CD4-positive, alpha-beta T cell treated with Interleukin-21 for 1 hour (primary cell): ENCODE results near the gene SPTB.
"Not testable (repeated sequence)": the region's sequence is repeated elsewhere in the genome, so short reads cannot be mapped to it uniquely, and the experiment has no call there.

Experiments
- DNase-seq: peaks from one replicate; pipeline ENCODE4 v3.0.0-alpha.2; 2020

SPTB gene

DNA sequence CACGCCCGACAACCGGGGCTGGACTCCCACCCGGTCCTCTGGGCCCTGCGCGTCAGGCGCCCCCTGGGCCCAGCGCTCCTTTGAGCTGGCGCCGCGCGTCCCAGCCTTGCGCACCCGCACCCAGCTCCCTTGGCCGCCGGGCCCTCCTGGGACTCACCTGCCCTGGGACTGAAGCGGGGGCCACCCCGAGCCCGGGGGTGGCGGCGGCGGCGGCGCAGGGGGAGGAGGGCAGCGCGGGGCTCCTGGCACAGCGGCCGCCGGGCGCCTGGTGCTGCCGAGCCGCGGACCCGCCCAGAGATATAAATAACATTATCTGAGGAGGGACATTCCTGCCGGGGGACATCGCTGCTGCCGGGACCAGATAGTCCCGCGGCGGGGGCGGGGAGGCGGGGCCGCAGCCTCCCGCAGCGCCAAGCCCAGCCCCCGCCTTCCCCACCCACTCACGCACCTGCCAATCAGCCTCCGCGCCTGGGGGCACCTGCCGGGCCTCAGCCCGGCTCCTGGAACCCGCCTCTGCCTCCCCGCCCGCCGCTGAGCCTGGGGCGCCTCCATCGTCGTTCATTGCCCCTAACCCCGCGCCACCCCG, at the start of gene SPTB:
TSS of gene SPTB (minus strand) at position 273 of the 586 bp plus-strand sequence. CDS start 56,813 bp downstream, outside the sequence.
- DNase-seq, result peak; percentile 61

DNA sequence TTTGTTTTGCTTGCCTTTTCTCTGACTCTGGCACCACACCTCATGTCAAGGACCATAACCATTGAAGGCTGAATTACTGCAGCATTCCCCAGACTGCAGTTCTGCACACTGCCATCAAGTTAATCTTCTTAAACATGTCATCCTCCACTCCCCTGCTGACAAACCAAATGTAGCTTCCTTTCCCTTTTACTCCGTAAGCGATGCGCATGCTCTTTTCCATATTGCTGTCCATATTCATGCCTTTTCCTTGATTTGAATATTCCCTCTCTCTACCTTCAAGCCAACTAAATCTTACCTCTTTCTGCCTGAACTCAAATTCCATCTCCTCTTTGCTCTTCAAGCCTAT, 49.3 kb upstream of the SPTB start:
- DNase-seq, result no peak

DNA sequence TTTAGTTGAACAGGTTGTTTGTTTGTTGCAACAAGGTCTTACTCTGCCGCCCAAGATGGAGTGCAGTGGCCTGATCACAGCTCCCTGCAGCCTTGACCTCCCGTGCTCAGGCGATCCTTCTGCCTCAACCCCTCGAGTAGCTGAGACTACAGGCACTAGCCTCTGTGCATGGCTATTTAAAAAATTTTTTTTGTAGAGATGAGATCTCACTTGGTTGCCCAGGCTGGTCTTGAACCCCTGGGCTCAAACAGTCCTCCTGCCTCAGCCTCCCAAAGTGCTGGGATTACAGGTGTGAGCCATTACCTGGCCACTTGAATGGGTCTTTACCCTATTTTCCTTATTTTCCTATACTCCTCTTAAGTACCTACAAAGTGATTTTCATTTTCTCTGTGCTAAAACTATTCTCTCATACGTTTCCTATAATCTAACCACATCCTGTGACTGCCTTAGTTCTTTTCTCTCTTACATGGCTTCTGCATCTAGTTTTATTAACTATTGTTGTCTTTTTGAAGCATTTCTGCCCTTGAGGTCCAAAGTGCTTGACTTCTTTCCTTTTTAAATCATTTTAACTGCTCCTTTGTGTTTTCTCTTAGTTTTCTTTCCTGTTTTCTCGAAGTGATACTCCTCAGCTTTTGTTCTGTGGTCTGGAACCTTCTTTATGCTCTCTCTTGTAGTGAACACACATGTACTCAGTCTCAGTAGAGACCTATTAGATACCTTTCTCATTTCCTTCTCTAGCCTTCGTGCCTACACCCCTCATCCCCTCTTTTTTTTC, 48.7 kb upstream of the SPTB start:
- DNase-seq, result peak; percentile 42

GRCh38 chr14:64927031-64927430, 47.3 kb upstream of the SPTB start:
- no peak for DNase-seq

DNA sequence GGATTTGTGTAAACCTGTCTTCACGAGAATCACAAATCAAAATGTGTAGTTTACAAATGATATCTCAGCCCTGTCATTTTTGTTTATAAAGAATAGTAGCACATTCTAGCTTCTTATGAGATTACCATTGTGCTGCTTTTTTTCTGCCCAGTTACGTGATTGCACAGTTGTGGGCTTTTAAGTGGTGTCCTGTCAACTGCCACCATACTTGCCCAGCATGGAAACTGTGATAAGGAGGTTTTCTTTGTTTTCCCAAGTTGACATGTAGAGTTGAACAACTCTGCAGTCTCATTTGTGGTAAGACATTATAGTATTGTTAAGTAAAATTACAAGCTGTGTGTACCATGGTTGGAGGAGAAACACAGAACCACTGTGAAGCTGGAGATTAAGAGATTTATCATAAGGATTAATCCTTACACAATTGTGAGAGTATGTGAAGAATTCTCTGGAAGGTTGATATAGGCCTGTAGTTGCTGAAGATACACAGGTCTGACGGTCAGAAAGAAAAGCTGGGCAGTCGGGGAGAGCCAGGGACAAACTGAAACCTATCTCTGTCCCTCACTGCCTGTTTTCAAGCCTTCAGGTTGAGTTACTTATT, 46.8 kb upstream of the SPTB start:
- DNase-seq, result no peak

DNA sequence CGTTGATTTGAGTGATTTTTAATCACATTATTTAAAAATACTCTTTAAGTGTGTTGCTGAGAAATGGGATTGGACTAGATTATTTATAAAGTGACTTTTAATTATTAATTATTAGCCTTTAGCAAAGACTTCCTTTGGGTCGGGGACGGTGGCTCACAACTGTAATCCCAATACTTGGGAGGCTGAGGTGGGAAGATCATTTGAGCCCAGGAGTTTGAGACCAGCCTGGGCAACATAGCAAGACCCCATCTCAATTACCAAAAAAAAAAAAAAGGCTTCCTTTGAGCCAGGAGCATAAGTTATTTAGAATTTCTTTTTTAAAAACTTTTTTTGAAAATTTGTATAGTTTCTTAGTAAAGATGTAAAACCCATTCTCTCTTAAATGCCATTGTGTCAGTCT, 43.3 kb upstream of the SPTB start:
- DNase-seq, result no peak

DNA sequence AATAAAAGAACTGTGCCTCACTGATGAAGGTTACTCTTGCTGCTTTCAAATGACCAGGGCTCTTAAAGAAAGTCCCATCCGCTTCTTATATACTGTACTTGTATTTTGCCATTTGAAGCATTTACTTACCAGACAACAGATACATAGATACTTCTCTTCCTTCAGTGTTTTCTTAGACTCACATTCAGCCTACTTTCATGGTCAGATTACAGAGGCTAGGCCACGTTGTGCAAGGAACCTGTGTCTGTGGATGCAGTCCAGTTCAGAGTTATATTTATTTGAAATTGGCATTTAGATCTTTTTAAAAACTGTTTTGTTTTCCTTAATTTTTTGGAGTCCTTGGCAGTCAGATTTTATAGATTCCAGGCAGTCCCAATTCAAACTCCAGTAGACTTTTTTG, 40.8 kb upstream of the SPTB start:
- DNase-seq, result no peak

DNA sequence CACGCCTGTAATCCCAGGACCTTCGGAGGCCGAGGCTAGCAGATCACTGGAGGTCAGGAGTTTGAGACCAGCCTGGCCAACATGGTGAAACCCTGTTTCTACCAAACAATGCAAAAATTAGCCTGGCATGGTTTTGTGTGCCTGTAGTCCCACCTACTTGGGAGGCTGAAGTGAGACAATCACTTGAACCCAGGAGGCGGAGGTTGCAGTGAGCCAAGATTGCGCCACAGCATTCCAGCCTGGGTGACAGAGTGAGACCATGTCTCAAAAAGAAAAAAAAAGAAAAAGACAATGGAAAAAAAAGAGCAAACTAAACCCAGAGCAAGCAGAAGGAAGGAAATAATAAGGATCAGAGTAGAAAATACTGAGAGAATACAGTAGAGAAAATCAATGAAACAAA, 39.9 kb upstream of the SPTB start:
- no peak for DNase-seq

- DNase-seq, result no peak
Observed at GRCh38 chr14:64919215-64919614, 39.5 kb upstream of the SPTB start.

DNA sequence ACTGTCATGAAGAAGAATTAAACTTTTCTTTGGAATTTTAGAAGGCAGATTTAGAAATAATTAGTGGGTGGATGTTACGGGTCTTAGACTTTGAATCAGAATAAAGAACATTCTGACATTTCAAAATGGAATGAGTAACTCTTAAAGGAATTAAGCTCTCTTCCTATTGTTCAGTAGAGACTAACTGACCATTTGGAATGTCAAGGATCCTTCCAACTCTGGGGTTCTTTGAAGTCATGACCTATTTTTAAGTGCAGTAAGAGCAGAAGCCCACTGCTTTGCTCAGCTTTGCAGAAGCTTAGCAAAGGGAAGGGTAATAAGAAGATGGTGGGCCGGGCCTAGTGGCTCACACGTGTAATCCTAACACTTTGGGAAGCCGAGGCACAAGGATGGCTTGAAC, 38.5 kb upstream of the SPTB start:
- no peak for DNase-seq

DNA sequence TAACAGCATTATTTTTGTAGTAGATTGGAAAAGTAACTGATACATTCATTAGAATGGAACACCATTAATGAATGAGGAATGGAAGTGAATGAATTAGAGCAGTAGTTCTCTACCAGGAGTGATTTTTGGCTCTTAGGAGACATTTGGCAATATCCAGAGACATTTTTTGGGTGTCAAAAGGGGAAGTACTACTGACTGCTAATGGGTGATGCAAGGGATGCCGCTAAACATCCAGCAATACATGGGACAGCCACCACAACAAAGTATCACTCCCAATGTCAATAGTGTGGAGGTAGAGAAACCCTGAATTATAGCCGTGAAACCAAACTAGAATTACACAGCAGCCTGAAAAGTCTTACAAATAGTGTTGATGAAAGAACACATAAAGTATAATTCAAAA, 36.1 kb upstream of the SPTB start:
- no peak for DNase-seq

DNA sequence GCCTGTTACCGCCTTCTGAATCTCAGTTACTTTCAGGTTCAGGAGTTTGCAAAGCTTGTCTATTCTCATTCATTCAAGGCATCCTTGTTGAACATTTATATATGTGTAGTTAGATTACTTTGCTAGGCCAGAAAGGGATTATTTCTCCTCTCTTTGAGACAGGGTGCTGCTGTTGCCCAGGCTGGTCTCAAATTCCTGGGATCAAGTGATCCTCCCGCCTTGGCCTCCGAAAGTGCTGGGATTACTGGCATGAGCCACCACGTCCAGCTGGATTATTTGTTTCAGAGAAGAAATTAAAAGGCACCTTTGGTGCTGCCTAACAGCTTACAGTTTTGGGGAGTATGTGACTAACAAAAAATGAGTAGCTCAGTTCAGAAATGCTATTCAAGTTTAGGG, 35.3 kb upstream of the SPTB start:
- no peak for DNase-seq

DNA sequence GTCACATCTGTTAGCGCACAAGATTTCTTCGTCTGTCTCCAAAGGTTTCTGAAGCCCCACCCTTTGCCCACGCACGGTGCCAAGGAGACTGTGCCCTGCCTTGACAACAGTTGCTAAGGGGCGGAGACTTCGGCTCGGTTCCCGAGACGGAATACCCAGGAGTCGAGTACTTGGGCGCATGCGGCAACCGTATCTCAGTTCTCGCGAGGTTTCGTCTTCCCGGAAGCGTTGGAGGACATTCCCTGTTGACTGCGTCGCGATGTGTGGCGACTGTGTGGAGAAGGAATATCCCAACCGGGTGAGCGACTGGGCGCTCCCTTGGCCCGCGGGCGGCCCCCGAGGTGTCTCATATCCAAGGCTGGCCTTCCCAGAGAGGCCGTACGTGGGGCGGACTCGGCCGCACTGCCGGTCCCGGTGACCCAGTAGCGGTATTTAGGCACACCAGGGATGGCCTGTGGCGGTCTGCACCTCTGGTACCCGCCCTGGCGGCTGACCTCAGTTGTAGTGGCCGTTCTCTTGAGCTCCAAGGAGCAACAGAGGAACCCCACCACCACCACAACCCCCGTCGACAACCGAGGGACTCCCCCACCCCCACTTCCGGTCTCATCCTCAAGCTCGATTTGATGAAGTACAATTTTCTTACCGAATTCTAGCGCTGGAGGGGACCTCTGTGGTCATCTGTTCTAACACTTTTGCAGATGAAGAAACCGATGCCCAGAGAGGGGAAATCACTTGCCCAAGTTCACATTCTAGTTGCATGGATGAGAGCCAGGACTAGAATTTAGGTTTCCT, 34.7 kb upstream of the SPTB start, which contains the start of gene CHURC1:
TSS of gene CHURC1 (plus strand) at position 219 of the 792 bp plus-strand sequence. CDS start at position 260, 41 bp downstream.
- peak; percentile 99 for DNase-seq

GRCh38 chr14:64913477-64913876, 33.8 kb upstream of the SPTB start:
- not testable (repeated sequence) for DNase-seq

GRCh38 chr14:64912261-64912660, 32.6 kb upstream of the SPTB start:
- no peak for DNase-seq

GRCh38 chr14:64910847-64911495, 31.3 kb upstream of the SPTB start:
- DNase-seq, result no peak

DNA sequence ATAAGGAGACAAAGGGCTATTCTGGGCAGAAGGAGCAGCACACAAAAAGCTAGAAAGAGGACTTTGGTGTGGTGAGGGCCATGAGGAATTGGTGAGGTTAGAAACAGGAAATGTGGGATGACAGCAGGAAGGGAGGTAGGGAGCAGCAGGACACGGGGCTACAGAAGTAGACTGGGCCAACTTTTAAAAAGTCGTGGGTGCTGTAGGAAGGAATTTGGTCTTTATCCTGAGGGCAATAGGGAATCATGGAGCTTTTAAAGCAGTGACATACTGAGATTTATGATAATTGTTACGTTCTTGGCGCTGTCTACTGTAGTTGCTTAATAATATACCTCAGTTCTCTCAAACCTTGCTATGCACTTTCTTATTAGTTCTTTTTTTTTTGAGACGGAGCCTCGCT, 26.3 kb upstream of the SPTB start:
- DNase-seq, result no peak

- DNase-seq, result no peak
Observed at GRCh38 chr14:64899958-64900357, 20.3 kb upstream of the SPTB start.

- peak; percentile 74 for DNase-seq
Observed at GRCh38 chr14:64891839-64892375, 12.2 kb upstream of the SPTB start.

DNA sequence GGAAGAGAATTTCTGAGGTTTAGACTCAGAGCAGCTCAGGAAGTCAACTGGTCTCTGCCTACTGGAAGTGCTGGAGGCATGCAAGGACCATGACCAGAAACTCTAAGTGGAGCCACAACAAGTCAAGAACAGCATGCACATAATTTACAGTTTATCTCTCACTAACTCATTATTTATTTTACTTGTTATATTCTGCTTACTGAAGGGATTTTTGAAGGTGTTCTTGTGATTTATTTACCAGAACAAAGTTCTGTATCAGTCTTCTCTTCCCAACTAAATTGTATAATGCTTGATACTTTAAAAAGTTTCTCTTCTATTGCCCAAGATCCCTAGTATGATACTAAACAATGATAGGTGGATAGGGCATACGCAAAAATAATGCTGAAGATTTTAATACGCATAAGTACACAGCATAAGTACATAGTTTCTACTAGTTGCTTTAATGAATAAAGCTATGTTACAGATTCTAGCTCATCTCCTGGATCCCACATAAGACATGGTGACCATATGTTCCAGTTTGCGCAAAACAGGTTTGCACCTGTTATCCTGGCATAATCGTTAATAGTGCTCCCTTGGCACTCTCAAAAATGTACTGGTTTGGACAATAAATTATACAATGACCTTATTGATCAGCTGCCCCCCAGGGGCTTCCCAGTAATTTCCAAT, 11.6 kb upstream of the SPTB start:
- no peak for DNase-seq

DNA sequence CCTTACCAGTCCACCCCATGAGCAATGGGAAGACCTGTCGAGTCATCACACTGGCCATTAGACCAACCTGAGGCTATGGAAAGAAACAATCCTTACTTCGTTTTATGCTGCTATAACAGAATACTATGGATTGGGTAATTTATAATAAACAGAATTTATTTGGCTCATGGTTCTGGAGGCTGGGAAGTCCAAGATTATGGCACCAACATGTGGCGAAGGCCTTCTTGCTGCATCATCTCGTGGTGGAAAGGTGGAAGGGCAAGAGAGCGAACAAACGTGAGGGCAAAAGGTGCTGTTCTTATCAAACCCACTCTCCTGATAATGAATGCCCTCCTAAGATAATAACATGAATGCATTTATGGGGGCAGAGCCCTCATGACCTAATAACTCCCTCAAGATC, 9.6 kb upstream of the SPTB start:
- DNase-seq, result no peak

GRCh38 chr14:64885559-64885958, 5.9 kb upstream of the SPTB start:
- DNase-seq, result no peak
